ENCODE measurements around the gene MYOG.

Gene MYOG

GRCh38 chr1:203046984-203047630 is 38.7 kb downstream of the MYOG start:
- peak; percentile 84 for DNase-seq

GRCh38 chr1:203045821-203046594 is 39.8 kb downstream of the MYOG start:
- DNase-seq: no peak

- DNase-seq: no peak
Observed at GRCh38 chr1:203045336-203045735, 40.5 kb downstream of the MYOG start.

DNA sequence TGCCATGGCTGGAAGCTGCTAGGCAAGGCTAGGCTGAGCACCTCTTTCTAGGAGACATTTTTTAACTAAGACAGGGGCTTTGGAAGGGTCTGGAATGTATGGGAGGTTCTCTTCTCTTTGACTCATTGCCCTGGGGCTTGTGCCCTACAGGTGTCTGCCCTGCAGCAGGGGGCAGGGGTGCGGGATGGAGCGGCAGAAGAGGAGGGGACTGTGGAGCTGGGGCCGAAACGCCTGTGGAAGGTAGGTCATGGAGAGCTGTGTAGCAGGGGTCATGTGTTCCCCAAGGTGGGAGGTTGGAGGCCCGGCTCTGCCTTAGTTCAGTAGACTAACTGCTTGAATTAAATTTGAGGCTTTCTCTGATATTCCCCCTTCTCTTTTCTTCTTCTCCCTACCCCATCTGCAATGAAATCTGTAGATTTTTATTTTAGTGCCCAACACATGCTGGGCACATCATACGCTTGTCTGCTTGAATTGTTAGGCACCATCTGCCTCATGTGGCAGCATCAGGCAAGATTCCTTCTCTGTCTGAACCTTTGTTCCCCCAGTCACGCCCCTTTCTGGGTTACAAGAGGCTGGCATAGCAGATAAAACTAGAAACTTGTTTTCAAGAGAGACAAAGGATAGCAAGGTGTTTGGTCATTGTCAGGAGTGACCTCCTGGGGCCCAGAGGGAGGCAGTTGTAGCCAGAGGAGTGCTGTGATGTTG is 41.1 kb downstream of the MYOG start:
- DNase-seq: no peak

GRCh38 chr1:203043830-203044545 is 41.8 kb downstream of the MYOG start:
- DNase-seq: no peak

GRCh38 chr1:203041351-203041932 is 44.4 kb downstream of the MYOG start:
- DNase-seq: no peak

GRCh38 chr1:203040513-203041275 is 45.1 kb downstream of the MYOG start:
- DNase-seq: no peak

DNA sequence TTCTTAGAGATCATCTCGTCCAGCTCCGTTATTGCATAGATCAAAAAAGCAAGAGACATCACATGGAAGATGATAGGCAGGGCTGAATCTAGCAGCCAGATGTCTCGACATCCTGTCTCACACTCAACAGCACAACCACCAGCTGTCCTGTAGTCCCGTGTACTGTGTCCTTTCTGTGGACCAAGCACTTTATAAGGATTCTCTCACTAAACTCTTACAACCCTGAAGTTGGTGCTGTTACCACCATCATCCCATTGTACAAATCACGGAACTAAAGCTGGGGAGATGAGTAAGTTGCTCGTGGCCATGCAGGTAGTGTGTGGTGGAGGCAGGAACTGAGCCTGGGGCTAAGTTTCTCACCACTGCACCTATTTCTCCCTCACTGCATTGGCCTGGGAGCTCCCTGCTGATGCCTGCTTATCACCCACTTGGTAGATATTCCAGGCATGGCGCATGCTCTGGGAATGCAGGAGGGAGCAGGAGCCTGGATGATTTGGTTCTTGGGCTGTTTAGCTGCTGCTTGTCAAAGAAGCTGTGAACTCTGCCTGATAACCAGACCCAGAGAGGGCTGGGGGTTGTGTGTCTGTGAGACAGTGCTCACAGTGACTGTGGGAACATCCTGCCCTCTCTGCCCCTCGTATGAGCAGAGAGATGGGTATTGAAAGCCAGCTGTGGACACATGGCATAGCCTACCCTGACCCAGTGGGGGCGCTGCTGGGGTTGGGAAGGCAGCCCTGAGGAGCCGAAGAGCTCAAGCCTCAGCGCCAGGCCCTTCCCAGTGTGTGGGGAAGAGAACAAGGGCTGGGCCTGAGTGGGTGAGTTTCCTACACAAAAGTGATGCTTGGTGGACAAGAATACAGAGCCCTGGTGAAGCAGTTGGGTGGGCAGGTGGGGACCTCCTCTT is 46.0 kb downstream of the MYOG start:
- no peak for DNase-seq

DNA sequence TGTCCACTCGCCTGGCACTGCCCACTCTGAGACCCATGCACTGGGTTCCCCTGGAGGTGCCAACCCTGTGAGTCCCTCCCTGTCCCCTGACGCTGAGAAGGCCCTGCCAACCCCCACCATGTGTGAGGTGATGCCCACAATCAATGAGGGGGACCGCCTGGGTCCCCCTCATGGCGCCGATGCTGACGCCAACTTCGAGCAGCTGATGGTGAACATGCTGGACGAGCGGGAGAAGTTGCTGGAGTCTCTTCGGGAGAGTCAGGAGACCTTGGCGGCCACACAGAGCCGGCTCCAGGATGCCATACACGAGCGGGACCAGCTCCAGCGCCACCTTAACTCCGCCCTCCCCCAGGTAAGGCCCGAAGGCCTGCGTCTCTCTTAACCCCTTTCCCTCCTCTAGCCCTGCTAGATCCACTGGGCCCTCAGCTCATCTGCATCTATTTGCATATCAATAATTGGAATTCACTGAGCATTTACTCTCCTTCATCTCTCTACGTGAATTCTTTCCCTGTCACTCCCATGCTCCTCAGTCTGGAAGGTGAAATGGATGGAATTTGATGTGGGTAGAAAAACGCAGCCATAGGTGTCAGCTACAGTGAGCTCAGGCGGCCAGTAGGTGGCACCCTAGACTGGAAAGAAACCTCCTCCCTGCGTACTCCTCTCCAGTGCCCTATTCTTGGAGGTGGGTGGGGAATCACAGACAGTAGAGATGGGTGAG is 46.8 kb downstream of the MYOG start:
- DNase-seq: peak; percentile 66

DNA sequence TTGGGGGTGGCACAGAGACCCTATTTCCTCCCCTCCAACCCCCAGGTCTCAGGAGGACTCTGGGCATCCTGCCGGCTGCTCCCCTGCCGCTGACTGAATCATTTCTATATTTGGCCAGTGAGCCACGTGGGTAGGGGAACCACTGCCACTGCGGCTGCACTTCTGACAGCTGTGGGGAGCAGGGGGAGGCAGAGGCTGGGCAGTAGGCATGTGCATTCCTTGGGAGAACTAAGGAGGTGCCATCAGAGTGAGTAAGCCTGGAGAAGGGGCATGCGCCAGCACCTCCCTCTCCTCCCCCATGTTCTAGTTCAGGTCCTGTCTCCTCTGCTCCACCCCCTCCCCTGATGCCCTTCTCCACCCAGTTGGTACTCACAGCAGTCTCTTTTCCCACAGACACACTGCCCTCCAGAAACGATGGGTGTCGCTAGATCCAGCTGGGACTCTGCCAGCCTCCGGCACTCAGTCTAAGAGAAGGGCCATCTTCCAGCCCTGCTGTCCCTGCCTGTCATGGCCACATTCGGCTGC is 47.5 kb downstream of the MYOG start:
- DNase-seq: peak; percentile 87

GRCh38 chr1:203037509-203038190 is 48.2 kb downstream of the MYOG start:
- no peak for DNase-seq

- no peak for DNase-seq
Observed at GRCh38 chr1:203036537-203036936, 49.3 kb downstream of the MYOG start.

GRCh38 chr1:203036135-203036534 is 49.7 kb downstream of the MYOG start:
- DNase-seq: no peak

DNA sequence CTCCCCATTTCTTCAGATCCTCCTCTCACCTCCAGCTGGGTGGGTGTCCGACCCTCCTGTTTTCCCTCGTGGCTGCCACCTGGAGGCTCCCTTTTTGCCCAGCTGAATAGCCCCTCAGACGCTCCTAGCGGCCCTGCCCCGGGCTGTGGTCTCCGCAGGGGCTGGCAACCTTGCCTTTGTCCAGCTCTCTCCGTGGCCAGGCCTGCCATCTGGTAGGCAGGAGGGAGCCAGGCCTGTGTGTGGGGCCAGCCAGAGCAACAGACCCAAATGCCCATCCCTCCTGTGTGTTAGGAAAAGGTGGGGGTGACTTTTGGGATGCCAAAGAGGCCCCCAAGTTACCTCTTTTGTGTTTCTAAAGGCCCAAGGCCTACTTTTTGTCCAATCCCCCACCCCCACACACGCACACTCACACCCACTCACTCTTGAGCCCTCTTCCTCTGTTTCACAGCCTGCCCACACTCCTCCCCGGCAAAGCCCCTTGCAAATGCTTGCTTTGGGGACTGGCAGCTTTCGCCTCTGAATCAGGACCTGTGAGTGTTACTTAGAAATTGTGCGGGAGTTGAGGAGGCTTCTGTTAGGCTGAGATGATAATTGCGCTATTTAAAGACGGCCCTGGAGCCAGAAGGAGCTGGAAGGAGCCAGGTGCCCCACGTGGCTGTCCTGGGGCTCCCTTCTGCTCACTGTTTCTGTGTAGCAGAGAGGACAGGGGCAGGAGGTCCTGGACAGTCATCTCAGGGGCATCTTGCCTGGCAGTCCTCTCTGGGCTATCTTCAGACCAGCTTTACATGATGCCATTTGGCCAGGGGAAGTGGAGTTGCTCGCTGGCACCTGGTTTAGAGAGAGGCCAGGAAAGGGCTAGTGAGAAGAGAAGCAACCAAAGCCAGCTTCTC is 50.5 kb downstream of the MYOG start:
- DNase-seq: no peak

DNA sequence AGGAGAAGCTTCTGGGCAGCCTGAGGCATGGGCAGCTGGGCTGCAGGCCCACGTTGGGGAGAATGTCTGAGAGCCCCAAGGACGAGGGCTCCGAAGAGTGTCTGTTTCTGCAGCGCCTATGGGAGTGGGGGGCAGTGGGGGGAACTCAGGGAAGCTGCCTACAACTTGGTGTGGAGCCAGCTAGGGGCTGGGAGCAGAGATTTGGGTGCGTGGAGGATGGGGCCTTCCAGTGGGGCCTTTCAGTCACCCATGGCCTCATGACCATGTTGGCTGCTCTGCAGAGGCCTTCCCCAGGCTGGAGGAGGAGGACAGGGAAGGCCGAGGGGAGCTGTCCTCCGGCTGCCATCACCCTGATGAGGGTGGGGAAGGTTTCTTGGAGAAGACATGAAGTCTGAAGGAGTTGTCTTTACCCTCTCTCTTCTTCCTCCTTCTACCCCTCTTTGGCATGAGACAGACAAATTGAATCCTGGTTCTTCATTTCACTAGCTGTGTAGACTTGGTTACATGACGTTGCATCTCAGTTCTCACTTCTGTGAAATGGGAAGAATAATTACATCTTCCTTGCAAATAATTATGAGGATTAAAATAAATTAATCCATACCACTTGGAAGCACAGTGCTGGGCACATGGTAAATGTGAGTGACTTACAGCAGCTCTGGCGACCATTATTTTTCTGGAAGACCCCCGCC is 51.2 kb downstream of the MYOG start:
- no peak for DNase-seq

- DNase-seq: no peak
Observed at GRCh38 chr1:203033917-203034316, 51.9 kb downstream of the MYOG start.

GRCh38 chr1:203033287-203033686 is 52.5 kb downstream of the MYOG start:
- DNase-seq: no peak
